HFFc6 (cell line): ENCODE results near the gene CGNL1. TPM values are rescaled to one million over a fixed set of nuclear protein-coding genes. Genes with fewer than 3 reads are reported as not detected.

Experiments
- DNase-seq: peaks from one replicate; pipeline ENCODE4 v3.0.0-alpha.2; 2018
- H3K27ac Mint-ChIP-seq: 2 replicates; pipeline ENCODE4 v1.8.0; 2020; ENCODE audit warnings: mild to moderate bottlenecking, mixed read lengths
- H3K27me3 Mint-ChIP-seq: 2 replicates; pipeline ENCODE4 v1.8.0; 2021; ENCODE audit warnings: mild to moderate bottlenecking, moderate library complexity, mixed read lengths; ENCODE audit not compliant: insufficient read depth
- H3K36me3 Mint-ChIP-seq: 2 replicates; pipeline ENCODE4 v1.8.0; 2021; ENCODE audit warnings: low read depth, mixed read lengths
- H3K4me1 Mint-ChIP-seq: 2 replicates; pipeline ENCODE4 v1.8.0; 2020; ENCODE audit warnings: low read depth, mixed read lengths
- H3K4me3 Mint-ChIP-seq: 2 replicates; pipeline ENCODE4 v1.8.0; 2020; ENCODE audit warnings: mild to moderate bottlenecking, moderate library complexity, mixed read lengths
- H3K9me3 Mint-ChIP-seq: 2 replicates; pipeline ENCODE4 v1.8.0; 2020; ENCODE audit warnings: mild to moderate bottlenecking, mixed read lengths
- CTCF ChIP-seq: fragments of 200-600 bp; sonication (generic); IDR thresholded peaks from 2 replicates; pipeline ENCODE4 v1.5.0; 2021; ENCODE audit warnings: antibody characterized with exemption, mild to moderate bottlenecking
- total RNA-seq, 6 experiments: library from RNA; stranded (reverse); fragmentation: NEBNext Ultra II Directional; extraction: Animal tissue kit (Norgen Biotek cat#: 25700); gene quantifications; 2 replicates in 1 of 6; 3 replicates in 5 of 6; pipeline ENCODE4 v1.2.3, GENCODE V29; 2021

Gene CGNL1
- total RNA-seq, 6 experiments from 2014 or later, result 0.05 to 0.20 (median 0.10) TPM; not detected in 2

GRCh38 chr15:57561041-57561711, 184.9 kb downstream of the CGNL1 start:
- Mint-ChIP-seq H3K36me3 (no peaks in the 10 kb centered on the region), H3K4me3 (peak overlapping the region; percentile 36), H3K9me3 (no peaks in the 10 kb centered on the region), H3K4me1 (peaks cover 23% of the 10 kb centered on the region), H3K27me3 (peaks cover 2% of the 10 kb centered on the region), H3K27ac (peak overlapping the region; percentile 90)
- peak; percentile 96 for TF ChIP-seq CTCF
- DNase-seq, result peak; percentile 78

- peaks cover 3% of the 10 kb centered on the region for H3K27me3 Mint-ChIP-seq
- H3K4me3 Mint-ChIP-seq, result no peak overlapping the region
- no peak for DNase-seq
- peaks cover 33% of the 10 kb centered on the region for H3K4me1 Mint-ChIP-seq
- H3K27ac Mint-ChIP-seq, result no peak overlapping the region; the same call in 1 of the 2 replicates
- H3K36me3 Mint-ChIP-seq, result no peaks in the 10 kb centered on the region
- no peak for TF ChIP-seq CTCF
- H3K9me3 Mint-ChIP-seq, result no peaks in the 10 kb centered on the region
These were observed 186.0 kb downstream of the CGNL1 start for GRCh38 chr15:57562196-57562769.

GRCh38 chr15:57563416-57563815, 187.1 kb downstream of the CGNL1 start:
- H3K27me3 Mint-ChIP-seq, result peaks cover 3% of the 10 kb centered on the region
- H3K36me3 Mint-ChIP-seq, result no peaks in the 10 kb centered on the region
- no peak overlapping the region for H3K27ac Mint-ChIP-seq
- DNase-seq, result no peak
- H3K4me3 Mint-ChIP-seq, result no peak overlapping the region
- peaks cover 33% of the 10 kb centered on the region for H3K4me1 Mint-ChIP-seq
- TF ChIP-seq CTCF, result no peak
- H3K9me3 Mint-ChIP-seq, result no peaks in the 10 kb centered on the region

- no peak for TF ChIP-seq CTCF
- H3K4me1 Mint-ChIP-seq, result peaks cover 30% of the 10 kb centered on the region
- H3K36me3 Mint-ChIP-seq, result no peaks in the 10 kb centered on the region
- H3K27ac Mint-ChIP-seq, result no peak overlapping the region
- no peaks in the 10 kb centered on the region for H3K9me3 Mint-ChIP-seq
- no peak overlapping the region for H3K4me3 Mint-ChIP-seq
- DNase-seq, result no peak
- H3K27me3 Mint-ChIP-seq, result peaks cover 5% of the 10 kb centered on the region
These were observed 189.0 kb downstream of the CGNL1 start for GRCh38 chr15:57565311-57565710.

GRCh38 chr15:57566834-57567233, 190.5 kb downstream of the CGNL1 start:
- peaks cover 5% of the 10 kb centered on the region for H3K27me3 Mint-ChIP-seq
- no peaks in the 10 kb centered on the region for H3K9me3 Mint-ChIP-seq
- no peaks in the 10 kb centered on the region for H3K36me3 Mint-ChIP-seq
- peak overlapping the region; percentile 17; the same call in 1 of the 2 replicates for H3K27ac Mint-ChIP-seq
- no peak for TF ChIP-seq CTCF
- peaks cover 32% of the 10 kb centered on the region for H3K4me1 Mint-ChIP-seq
- H3K4me3 Mint-ChIP-seq, result no peak overlapping the region
- peak; percentile 56 for DNase-seq
